ENCODE data around the gene SZT2.

- TF ChIP-seq, protein P1, sequence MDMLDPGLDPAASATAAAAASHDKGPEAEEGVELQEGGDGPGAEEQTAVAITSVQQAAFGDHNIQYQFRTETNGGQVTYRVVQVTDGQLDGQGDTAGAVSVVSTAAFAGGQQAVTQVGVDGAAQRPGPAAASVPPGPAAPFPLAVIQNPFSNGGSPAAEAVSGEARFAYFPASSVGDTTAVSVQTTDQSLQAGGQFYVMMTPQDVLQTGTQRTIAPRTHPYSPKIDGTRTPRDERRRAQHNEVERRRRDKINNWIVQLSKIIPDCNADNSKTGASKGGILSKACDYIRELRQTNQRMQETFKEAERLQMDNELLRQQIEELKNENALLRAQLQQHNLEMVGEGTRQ (IDR thresholded peaks at IDR 0.05; ENCODE audit: low read depth, low read length): no peak
- TF ChIP-seq, protein P2, sequence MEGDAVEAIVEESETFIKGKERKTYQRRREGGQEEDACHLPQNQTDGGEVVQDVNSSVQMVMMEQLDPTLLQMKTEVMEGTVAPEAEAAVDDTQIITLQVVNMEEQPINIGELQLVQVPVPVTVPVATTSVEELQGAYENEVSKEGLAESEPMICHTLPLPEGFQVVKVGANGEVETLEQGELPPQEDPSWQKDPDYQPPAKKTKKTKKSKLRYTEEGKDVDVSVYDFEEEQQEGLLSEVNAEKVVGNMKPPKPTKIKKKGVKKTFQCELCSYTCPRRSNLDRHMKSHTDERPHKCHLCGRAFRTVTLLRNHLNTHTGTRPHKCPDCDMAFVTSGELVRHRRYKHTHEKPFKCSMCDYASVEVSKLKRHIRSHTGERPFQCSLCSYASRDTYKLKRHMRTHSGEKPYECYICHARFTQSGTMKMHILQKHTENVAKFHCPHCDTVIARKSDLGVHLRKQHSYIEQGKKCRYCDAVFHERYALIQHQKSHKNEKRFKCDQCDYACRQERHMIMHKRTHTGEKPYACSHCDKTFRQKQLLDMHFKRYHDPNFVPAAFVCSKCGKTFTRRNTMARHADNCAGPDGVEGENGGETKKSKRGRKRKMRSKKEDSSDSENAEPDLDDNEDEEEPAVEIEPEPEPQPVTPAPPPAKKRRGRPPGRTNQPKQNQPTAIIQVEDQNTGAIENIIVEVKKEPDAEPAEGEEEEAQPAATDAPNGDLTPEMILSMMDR (conservative IDR thresholded peaks at IDR 0.05; ENCODE audit: low read depth, low read length): no peak
- no peak for TF ChIP-seq POLR2A (IDR thresholded peaks at IDR 0.05; ENCODE audit: low read depth, low read length)
- TF ChIP-seq MXI1 (IDR thresholded peaks at IDR 0.05; ENCODE audit: borderline replicate concordance, low read depth, low read length): no peak
- TF ChIP-seq CEBPB (IDR thresholded peaks at IDR 0.05; ENCODE audit: low read depth, low read length): no peak
- TF ChIP-seq NFE2L2 (IDR thresholded peaks at IDR 0.05; ENCODE audit: low read depth, low read length): no peak
- no peak for TF ChIP-seq MAFK (IDR thresholded peaks at IDR 0.05; ENCODE audit: low read depth, low read length)
- TF ChIP-seq FOS (IDR thresholded peaks at IDR 0.05; ENCODE audit: low read depth, low read length): no peak
These were observed 41.3 kb upstream of the SZT2 start for GRCh38 chr1:43348343-43348808.
